ENCODE results near the gene TUBB2A.

DNA sequence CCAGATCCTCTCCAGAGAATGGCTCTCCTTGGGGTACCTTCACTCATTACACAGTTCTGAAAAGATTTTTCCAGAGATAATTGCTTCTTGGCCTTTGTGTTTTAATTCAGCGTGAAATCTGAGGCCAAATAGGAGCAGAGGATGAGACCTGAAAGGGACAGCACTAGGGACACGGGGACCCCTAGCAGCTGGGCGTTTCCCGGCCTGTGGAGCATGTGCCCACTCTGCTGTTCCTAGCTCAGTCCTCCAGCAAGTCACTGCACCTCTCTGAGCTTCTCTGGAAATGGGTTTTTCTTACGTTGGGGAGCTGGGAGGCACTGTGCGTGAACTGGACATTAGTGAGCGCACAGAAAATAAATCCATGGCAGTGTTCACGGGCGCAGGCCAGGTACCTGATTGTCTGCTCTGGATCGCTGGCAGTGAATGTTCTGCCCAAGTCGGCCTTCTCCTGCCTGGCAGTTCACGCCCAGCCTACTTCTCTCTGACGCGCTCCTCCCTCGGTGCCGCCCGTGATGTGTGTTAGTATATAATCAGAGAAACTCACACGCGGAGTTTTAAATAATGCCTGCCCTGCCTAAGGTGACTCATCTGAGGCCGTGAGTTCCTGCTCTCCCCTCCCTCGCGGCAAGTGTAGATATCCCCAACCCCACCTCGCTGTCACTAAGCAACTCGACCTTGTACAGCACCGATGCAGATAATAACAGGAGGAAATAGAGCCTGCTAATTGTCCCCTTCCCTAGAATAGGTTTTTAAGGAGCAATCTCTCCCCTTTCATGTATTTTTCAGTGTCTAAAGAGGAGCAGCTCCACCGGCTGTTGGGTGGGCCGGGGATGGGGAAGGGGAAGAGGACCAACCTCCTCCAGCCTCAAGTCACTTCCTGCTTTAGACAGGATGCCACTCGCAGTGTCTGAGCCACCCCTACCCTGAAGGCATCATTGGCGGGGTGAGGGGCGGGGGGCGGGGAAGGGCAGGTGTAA, 2.7 kb upstream of the TUBB2A start:
- TF ChIP-seq, protein P1, sequence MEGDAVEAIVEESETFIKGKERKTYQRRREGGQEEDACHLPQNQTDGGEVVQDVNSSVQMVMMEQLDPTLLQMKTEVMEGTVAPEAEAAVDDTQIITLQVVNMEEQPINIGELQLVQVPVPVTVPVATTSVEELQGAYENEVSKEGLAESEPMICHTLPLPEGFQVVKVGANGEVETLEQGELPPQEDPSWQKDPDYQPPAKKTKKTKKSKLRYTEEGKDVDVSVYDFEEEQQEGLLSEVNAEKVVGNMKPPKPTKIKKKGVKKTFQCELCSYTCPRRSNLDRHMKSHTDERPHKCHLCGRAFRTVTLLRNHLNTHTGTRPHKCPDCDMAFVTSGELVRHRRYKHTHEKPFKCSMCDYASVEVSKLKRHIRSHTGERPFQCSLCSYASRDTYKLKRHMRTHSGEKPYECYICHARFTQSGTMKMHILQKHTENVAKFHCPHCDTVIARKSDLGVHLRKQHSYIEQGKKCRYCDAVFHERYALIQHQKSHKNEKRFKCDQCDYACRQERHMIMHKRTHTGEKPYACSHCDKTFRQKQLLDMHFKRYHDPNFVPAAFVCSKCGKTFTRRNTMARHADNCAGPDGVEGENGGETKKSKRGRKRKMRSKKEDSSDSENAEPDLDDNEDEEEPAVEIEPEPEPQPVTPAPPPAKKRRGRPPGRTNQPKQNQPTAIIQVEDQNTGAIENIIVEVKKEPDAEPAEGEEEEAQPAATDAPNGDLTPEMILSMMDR (IDR thresholded peaks at IDR 0.05), result no peak
- TF ChIP-seq POLR2AphosphoS5 (IDR thresholded peaks at IDR 0.05), result no peak
